ENCODE results near the gene SEMA6C. TPM values are rescaled to one million over a fixed set of nuclear protein-coding genes. Genes with fewer than 3 reads are reported as not detected.

SEMA6C gene
- total and polyA plus RNA-seq, 2 of the 13 experiments (the other 11 are each of a cell fraction or from before 2014, with no cell fraction given) = 1.4 to 2.9 TPM

DNA sequence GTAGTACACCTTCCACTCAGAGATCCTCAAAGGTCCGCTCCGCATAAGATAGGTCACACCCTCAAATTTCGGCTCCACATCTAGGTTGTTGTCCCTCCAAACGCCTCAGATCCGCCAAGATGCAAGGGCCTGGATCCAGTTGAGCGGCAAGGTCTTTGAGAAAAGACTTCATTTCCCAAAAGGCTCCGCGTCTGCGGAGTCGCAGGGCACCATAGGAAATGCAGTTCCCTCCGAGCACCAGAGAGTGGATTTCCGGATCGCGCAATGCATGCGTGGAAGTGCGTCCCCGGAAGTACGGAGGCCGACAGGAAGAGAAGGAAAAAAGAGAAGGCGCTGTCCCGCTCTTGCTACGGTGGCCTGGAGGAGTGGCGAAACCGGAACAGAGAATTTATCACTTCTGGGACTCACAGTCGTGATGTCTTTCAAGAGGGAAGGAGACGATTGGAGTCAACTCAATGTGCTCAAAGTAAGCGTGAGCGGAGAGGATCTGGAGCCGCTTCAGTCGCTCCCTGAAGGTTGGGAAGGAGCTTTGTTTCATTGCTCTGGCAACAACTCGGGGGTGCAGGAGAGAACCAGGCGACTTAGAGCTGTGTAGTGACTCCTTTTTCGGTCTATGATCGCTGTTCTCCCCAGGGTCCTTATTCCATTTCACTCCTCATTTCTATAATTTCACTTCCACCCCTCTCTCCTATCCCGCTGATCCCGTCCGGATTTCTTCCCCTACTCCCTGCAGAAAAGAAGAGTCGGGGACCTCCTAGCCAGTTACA lies 19.5 kb upstream of the SEMA6C start, which contains the start of the genes LYSMD1 and SCNM1 (continued):
- TF ChIP-seq, protein P1, sequence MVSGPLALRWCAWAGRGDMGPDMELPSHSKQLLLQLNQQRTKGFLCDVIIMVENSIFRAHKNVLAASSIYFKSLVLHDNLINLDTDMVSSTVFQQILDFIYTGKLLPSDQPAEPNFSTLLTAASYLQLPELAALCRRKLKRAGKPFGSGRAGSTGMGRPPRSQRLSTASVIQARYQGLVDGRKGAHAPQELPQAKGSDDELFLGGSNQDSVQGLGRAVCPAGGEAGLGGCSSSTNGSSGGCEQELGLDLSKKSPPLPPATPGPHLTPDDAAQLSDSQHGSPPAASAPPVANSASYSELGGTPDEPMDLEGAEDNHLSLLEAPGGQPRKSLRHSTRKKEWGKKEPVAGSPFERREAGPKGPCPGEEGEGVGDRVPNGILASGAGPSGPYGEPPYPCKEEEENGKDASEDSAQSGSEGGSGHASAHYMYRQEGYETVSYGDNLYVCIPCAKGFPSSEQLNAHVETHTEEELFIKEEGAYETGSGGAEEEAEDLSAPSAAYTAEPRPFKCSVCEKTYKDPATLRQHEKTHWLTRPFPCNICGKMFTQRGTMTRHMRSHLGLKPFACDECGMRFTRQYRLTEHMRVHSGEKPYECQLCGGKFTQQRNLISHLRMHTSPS (CRISPR knock-in tag; IDR thresholded peaks at IDR 0.05; ENCODE audit: low read depth) = no peak; the same call in 1 of the 2 replicates
- TF ChIP-seq HOXA3 (CRISPR knock-in tag; IDR thresholded peaks at IDR 0.05) (peak; percentile 95), ZNF383 (CRISPR knock-in tag; IDR thresholded peaks at IDR 0.05; ENCODE audit: borderline replicate concordance) (no peak), ZNF589 (CRISPR knock-in tag; conservative IDR thresholded peaks at IDR 0.05) (no peak), SPEN (CRISPR knock-in tag; IDR thresholded peaks at IDR 0.05; ENCODE audit: low read depth) (peak; percentile 99), ZNF24 (IDR thresholded peaks at IDR 0.05) (no peak), KLF11 (CRISPR knock-in tag; IDR thresholded peaks at IDR 0.05) (peak; percentile 78; the same call in 1 of the 2 replicates), GATAD1 (CRISPR knock-in tag; IDR thresholded peaks at IDR 0.05) (peak; percentile 98)
- TF ChIP-seq, protein P2, sequence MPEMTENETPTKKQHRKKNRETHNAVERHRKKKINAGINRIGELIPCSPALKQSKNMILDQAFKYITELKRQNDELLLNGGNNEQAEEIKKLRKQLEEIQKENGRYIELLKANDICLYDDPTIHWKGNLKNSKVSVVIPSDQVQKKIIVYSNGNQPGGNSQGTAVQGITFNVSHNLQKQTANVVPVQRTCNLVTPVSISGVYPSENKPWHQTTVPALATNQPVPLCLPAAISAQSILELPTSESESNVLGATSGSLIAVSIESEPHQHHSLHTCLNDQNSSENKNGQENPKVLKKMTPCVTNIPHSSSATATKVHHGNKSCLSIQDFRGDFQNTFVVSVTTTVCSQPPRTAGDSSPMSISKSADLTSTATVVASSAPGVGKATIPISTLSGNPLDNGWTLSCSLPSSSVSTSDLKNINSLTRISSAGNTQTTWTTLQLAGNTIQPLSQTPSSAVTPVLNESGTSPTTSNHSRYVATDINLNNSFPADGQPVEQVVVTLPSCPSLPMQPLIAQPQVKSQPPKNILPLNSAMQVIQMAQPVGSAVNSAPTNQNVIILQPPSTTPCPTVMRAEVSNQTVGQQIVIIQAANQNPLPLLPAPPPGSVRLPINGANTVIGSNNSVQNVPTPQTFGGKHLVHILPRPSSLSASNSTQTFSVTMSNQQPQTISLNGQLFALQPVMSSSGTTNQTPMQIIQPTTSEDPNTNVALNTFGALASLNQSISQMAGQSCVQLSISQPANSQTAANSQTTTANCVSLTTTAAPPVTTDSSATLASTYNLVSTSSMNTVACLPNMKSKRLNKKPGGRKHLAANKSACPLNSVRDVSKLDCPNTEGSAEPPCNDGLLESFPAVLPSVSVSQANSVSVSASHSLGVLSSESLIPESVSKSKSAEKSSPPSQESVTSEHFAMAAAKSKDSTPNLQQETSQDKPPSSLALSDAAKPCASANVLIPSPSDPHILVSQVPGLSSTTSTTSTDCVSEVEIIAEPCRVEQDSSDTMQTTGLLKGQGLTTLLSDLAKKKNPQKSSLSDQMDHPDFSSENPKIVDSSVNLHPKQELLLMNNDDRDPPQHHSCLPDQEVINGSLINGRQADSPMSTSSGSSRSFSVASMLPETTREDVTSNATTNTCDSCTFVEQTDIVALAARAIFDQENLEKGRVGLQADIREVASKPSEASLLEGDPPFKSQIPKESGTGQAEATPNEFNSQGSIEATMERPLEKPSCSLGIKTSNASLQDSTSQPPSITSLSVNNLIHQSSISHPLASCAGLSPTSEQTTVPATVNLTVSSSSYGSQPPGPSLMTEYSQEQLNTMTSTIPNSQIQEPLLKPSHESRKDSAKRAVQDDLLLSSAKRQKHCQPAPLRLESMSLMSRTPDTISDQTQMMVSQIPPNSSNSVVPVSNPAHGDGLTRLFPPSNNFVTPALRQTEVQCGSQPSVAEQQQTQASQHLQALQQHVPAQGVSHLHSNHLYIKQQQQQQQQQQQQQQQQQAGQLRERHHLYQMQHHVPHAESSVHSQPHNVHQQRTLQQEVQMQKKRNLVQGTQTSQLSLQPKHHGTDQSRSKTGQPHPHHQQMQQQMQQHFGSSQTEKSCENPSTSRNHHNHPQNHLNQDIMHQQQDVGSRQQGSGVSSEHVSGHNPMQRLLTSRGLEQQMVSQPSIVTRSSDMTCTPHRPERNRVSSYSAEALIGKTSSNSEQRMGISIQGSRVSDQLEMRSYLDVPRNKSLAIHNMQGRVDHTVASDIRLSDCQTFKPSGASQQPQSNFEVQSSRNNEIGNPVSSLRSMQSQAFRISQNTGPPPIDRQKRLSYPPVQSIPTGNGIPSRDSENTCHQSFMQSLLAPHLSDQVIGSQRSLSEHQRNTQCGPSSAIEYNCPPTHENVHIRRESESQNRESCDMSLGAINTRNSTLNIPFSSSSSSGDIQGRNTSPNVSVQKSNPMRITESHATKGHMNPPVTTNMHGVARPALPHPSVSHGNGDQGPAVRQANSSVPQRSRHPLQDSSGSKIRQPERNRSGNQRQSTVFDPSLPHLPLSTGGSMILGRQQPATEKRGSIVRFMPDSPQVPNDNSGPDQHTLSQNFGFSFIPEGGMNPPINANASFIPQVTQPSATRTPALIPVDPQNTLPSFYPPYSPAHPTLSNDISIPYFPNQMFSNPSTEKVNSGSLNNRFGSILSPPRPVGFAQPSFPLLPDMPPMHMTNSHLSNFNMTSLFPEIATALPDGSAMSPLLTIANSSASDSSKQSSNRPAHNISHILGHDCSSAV (CRISPR knock-in tag; IDR thresholded peaks at IDR 0.05; ENCODE audit: borderline replicate concordance) = no peak
- TF ChIP-seq, protein P3, sequence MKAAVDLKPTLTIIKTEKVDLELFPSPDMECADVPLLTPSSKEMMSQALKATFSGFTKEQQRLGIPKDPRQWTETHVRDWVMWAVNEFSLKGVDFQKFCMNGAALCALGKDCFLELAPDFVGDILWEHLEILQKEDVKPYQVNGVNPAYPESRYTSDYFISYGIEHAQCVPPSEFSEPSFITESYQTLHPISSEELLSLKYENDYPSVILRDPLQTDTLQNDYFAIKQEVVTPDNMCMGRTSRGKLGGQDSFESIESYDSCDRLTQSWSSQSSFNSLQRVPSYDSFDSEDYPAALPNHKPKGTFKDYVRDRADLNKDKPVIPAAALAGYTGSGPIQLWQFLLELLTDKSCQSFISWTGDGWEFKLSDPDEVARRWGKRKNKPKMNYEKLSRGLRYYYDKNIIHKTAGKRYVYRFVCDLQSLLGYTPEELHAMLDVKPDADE (CRISPR knock-in tag; IDR thresholded peaks at IDR 0.05) = no peak
- TF ChIP-seq, protein P4, sequence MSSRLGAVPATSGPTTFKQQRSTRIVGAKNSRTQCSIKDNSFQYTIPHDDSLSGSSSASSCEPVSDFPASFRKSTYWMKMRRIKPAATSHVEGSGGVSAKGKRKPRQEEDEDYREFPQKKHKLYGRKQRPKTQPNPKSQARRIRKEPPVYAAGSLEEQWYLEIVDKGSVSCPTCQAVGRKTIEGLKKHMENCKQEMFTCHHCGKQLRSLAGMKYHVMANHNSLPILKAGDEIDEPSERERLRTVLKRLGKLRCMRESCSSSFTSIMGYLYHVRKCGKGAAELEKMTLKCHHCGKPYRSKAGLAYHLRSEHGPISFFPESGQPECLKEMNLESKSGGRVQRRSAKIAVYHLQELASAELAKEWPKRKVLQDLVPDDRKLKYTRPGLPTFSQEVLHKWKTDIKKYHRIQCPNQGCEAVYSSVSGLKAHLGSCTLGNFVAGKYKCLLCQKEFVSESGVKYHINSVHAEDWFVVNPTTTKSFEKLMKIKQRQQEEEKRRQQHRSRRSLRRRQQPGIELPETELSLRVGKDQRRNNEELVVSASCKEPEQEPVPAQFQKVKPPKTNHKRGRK (CRISPR knock-in tag; IDR thresholded peaks at IDR 0.05) = no peak
- TF ChIP-seq, protein P5, sequence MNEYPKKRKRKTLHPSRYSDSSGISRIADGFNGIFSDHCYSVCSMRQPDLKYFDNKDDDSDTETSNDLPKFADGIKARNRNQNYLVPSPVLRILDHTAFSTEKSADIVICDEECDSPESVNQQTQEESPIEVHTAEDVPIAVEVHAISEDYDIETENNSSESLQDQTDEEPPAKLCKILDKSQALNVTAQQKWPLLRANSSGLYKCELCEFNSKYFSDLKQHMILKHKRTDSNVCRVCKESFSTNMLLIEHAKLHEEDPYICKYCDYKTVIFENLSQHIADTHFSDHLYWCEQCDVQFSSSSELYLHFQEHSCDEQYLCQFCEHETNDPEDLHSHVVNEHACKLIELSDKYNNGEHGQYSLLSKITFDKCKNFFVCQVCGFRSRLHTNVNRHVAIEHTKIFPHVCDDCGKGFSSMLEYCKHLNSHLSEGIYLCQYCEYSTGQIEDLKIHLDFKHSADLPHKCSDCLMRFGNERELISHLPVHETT (CRISPR knock-in tag; conservative IDR thresholded peaks at IDR 0.05) = peak; percentile 94
- TF ChIP-seq, protein P6, sequence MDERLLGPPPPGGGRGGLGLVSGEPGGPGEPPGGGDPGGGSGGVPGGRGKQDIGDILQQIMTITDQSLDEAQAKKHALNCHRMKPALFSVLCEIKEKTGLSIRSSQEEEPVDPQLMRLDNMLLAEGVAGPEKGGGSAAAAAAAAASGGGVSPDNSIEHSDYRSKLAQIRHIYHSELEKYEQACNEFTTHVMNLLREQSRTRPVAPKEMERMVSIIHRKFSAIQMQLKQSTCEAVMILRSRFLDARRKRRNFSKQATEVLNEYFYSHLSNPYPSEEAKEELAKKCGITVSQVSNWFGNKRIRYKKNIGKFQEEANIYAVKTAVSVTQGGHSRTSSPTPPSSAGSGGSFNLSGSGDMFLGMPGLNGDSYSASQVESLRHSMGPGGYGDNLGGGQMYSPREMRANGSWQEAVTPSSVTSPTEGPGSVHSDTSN (CRISPR knock-in tag; IDR thresholded peaks at IDR 0.05) = no peak
